ENCODE measurements around the gene MPHOSPH8.

The MPHOSPH8 gene

GRCh38 chr13:19633479-19634255, at the start of gene MPHOSPH8:
Gene MPHOSPH8 (plus strand): TSS chr13:19633659. CDS start chr13:19633749, 90 bp downstream.
- TF ChIP-seq ZFX (IDR thresholded peaks at IDR 0.05; ENCODE audit: borderline replicate concordance): no peak
- TF ChIP-seq CTCF (IDR thresholded peaks at IDR 0.05): no peak
- peak within 1 kb of the TSS; percentile 73 for H3K27ac ChIP-seq

GRCh38 chr13:19586904-19587634, 46.4 kb upstream of the MPHOSPH8 start:
- H3K27ac ChIP-seq: no peak overlapping the region
- TF ChIP-seq ZFX (IDR thresholded peaks at IDR 0.05; ENCODE audit: borderline replicate concordance) (no peak), CTCF (IDR thresholded peaks at IDR 0.05) (no peak)

- H3K27ac ChIP-seq: no peak overlapping the region
- no peak for TF ChIP-seq ZFX (IDR thresholded peaks at IDR 0.05; ENCODE audit: borderline replicate concordance)
- TF ChIP-seq CTCF (IDR thresholded peaks at IDR 0.05): peak; percentile 81
These were observed 45.7 kb upstream of the MPHOSPH8 start for GRCh38 chr13:19587635-19588300.

DNA sequence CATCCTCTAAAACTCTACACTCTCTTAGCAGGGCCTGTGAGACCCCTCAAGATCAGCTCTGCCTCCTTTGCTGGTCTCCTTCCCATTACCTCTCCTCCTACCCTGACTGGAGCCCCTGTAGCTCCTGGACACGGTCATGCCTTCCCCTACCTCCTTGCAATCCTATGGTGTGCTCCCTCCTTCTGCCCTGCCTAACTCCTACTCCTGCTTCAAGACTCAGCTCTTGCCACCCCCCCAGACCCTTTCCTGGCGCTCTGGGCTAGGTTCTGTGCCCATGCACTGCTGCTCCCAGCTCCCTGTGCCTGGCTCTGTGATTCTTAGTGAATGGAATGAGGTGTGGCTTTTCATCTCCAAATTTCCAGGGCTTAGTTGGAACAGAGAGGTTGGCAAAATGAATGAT, 44.1 kb upstream of the MPHOSPH8 start:
- TF ChIP-seq CTCF (IDR thresholded peaks at IDR 0.05) (no peak), ZFX (IDR thresholded peaks at IDR 0.05; ENCODE audit: borderline replicate concordance) (no peak)
- no peak overlapping the region for H3K27ac ChIP-seq

DNA sequence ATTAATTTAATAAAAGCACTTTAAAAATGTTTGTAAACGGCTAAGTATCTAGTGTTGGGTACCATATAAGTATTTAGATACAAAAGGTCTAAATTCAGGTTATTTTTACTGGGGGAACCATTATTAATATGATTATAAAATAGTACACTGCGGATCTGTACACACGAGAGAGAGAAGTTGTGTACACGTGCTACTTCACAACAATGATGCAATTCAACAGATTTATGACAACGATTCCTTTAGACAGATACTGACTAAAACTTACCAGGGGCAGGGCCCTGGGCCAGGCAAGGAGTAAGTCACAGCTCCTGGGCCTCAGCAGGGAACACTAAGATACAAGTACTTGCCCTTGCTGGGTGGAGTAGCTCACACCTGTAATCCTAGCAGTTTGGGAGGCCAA, 43.0 kb upstream of the MPHOSPH8 start:
- TF ChIP-seq CTCF (IDR thresholded peaks at IDR 0.05): no peak
- no peak for TF ChIP-seq ZFX (IDR thresholded peaks at IDR 0.05; ENCODE audit: borderline replicate concordance)

DNA sequence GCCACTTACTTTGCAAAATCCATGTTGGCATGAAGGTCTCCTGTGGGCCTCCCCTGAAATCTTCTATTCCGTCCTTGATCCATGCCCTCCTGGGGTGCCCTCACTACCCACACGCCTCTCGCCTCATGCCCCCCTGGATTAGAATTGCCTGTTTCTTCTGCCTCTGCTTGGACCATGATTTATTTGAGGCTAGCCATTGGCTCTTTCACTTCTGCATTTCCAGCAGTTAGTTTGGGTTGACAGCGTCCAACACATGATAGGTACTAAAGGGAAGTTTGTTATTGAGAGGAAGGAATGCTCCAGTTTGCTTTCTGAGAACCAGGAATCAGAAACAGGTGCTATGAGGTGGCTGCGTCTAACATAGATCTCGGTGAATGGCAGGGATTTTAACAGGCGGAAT, 41.6 kb upstream of the MPHOSPH8 start:
- TF ChIP-seq CTCF (IDR thresholded peaks at IDR 0.05): no peak
- TF ChIP-seq ZFX (IDR thresholded peaks at IDR 0.05; ENCODE audit: borderline replicate concordance): no peak
- no peak overlapping the region for H3K27ac ChIP-seq

More for the DNA sequence above, 43.0 kb upstream of the MPHOSPH8 start:
- H3K27ac ChIP-seq: no peak overlapping the region
